MM.1S (cell line): ENCODE measurements around the gene TUBGCP3.

ENCODE experiments used
- EZH2 ChIP-seq: fragments of 300-600 bp; sonication (generic); optimal IDR thresholded peaks from 2 replicates; pipeline ENCODE3; 2017; ENCODE audit warnings: low read depth, mild to moderate bottlenecking, antibody characterized with exemption, low read length, mixed read lengths
- TF ChIP-seq, protein P1 (sequence below): fragments of 300-600 bp; sonication (generic); IDR thresholded peaks from 2 replicates; pipeline ENCODE4 v1.5.1; 2016; ENCODE audit warnings: antibody characterized with exemption, low read length, mixed read lengths

- TF ChIP-seq, protein P1, sequence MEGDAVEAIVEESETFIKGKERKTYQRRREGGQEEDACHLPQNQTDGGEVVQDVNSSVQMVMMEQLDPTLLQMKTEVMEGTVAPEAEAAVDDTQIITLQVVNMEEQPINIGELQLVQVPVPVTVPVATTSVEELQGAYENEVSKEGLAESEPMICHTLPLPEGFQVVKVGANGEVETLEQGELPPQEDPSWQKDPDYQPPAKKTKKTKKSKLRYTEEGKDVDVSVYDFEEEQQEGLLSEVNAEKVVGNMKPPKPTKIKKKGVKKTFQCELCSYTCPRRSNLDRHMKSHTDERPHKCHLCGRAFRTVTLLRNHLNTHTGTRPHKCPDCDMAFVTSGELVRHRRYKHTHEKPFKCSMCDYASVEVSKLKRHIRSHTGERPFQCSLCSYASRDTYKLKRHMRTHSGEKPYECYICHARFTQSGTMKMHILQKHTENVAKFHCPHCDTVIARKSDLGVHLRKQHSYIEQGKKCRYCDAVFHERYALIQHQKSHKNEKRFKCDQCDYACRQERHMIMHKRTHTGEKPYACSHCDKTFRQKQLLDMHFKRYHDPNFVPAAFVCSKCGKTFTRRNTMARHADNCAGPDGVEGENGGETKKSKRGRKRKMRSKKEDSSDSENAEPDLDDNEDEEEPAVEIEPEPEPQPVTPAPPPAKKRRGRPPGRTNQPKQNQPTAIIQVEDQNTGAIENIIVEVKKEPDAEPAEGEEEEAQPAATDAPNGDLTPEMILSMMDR: no peak
- no peak for TF ChIP-seq EZH2
Observed at GRCh38 chr13:112516218-112516617, 71.7 kb downstream of the TUBGCP3 start.
